HepG2 (cell line): Measurements from ENCODE around the gene PAIP1. TPM values are rescaled to one million over a fixed set of nuclear protein-coding genes. Genes with fewer than 3 reads are reported as not detected.

Source experiments
- ETV5 ChIP-seq: IDR thresholded peaks from 2 replicates; pipeline ENCODE4 v1.6.1; 2018; ENCODE audit warnings: missing biosample characterization, missing genetic modification reagents, inconsistent platforms, borderline replicate concordance
- GABPB1 ChIP-seq: IDR thresholded peaks from 2 replicates; pipeline ENCODE4 v1.6.1; 2016; ENCODE audit warnings: mild to moderate bottlenecking, missing genetic modification reagents, moderate library complexity, missing compliant biosample characterization
- NR2C2 ChIP-seq: sonication (generic); formaldehyde crosslinking; IDR thresholded peaks from 2 replicates; pipeline ENCODE4 v1.4.0; 2020; ENCODE audit warnings: missing genetic modification reagents, mild to moderate bottlenecking, moderate library complexity, borderline replicate concordance
- PITX1 ChIP-seq: sonication (generic); formaldehyde crosslinking; IDR thresholded peaks from 2 replicates; pipeline ENCODE4 v1.5.1; 2020; ENCODE audit warnings: mild to moderate bottlenecking, missing genetic modification reagents
- SIX1 ChIP-seq: sonication (generic); formaldehyde crosslinking; IDR thresholded peaks from 2 replicates; pipeline ENCODE4 v1.4.0; 2020; ENCODE audit warnings: missing genetic modification reagents, borderline replicate concordance
- ZNF263 ChIP-seq: sonication (generic); formaldehyde crosslinking; IDR thresholded peaks from 2 replicates; pipeline ENCODE4 v1.4.0; 2020; ENCODE audit warnings: missing genetic modification reagents
- ZNF567 ChIP-seq: sonication (generic); formaldehyde crosslinking; IDR thresholded peaks from 2 replicates; pipeline ENCODE4 v1.8.1; 2023; ENCODE audit warnings: mild to moderate bottlenecking, missing genetic modification reagents, borderline replicate concordance
- ZNF780A ChIP-seq: sonication (generic); formaldehyde crosslinking; IDR thresholded peaks from 2 replicates; pipeline ENCODE4 v1.8.0; 2022; ENCODE audit warnings: mild to moderate bottlenecking, missing genetic modification reagents, moderate library complexity
- ZSCAN21 ChIP-seq: sonication (generic); formaldehyde crosslinking; IDR thresholded peaks from 2 replicates; pipeline ENCODE4 v1.8.0; 2022; ENCODE audit warnings: mild to moderate bottlenecking, missing genetic modification reagents, moderate library complexity, borderline replicate concordance
- ZSCAN29 ChIP-seq: sonication (generic); formaldehyde crosslinking; conservative IDR thresholded peaks from 2 replicates; pipeline ENCODE4 v1.4.0; 2020; ENCODE audit warnings: mild to moderate bottlenecking, missing genetic modification reagents
- polyA plus RNA-seq, 8 experiments: library from polyadenylated mRNA; depleted of rRNA in 3 of 8; stranded (reverse) in 7 of 8; unstranded in 1 of 8; fragments of >200 nt; fragmentation: Illumina TruSeq in 4 of 8; extraction: Trizol in 4 of 8; gene quantifications; 2 replicates each; pipeline versions ENCODE4 v1.2.1 to v1.2.3, GENCODE V29; 2011 to 2016; ENCODE audit warnings: low read depth in 4 of 8, missing spikeins in 1 of 8, mixed read lengths in 1 of 8; ENCODE audit not compliant: insufficient read depth in 1 of 8
- total RNA-seq, 5 experiments: library from RNA; depleted of rRNA; stranded (reverse); fragments of >200 nt; fragmentation: Illumina TruSeq; extraction: Trizol; gene quantifications; 2 replicates each; pipeline ENCODE4 v1.2.3, GENCODE V29; 2016; ENCODE audit warnings: low read depth in 1 of 5
- TF ChIP-seq, protein P1 (sequence below): sonication (generic); formaldehyde crosslinking; IDR thresholded peaks from 2 replicates; pipeline ENCODE4 v1.5.0; 2020; ENCODE audit warnings: mild to moderate bottlenecking, missing genetic modification reagents, moderate library complexity
- TF ChIP-seq, protein P2 (sequence below): sonication (generic); formaldehyde crosslinking; IDR thresholded peaks from 2 replicates; pipeline ENCODE4 v1.5.0; 2020; ENCODE audit warnings: mild to moderate bottlenecking, missing genetic modification reagents, borderline replicate concordance
- TF ChIP-seq, protein P3 (sequence below): IDR thresholded peaks from 2 replicates; pipeline ENCODE4 v1.6.1; 2012; ENCODE audit warnings: low read length, improper control_type of control experiment
- TF ChIP-seq, protein P4 (sequence below): sonication (generic); formaldehyde crosslinking; IDR thresholded peaks from 2 replicates; pipeline ENCODE4 v1.4.0; 2020; ENCODE audit warnings: missing genetic modification reagents
- TF ChIP-seq, protein P5 (sequence below): IDR thresholded peaks from 2 replicates; pipeline ENCODE4 v1.6.1; 2012; ENCODE audit warnings: inconsistent platforms

Gene PAIP1
- total and polyA plus RNA-seq, 2 of the 13 experiments (the other 11 are each of a cell fraction or from before 2014, with no cell fraction given) = 96.6 to 116 TPM

DNA sequence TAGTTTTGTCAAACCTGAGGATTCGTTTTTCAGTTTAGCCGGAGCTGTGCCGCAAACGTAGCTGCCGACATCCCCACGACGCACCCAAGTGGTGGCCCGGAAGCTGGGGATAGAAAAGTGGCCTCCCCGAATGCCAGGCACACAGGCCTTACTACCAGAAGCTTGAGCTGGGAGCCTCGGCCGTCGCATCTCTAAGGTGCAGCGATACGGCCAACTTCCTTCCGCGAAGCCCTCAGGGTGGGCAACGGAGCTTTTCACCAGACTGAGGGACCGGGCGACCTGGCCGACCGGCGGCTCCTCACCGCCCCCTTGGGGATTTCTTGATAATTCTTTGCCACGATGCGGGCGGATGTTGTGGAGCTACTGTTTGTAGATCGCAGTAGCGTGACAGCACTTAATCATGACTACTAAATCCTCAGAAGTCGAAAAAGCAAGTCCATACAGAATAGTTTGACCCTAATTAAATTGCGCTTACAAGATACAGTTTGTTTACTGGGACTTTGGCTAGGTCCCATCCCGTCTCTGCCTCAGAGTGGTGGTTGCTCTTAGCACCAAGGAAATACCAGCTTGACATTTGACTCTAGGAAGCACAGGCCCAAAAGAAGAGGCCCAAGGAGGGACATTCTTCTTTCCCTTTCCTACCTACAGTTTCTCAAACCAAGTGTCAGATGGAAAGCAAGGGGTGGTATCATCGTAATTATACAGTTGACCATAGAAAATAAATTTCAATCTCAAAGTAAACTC lies 72.6 kb downstream of the PAIP1 start (continued):
- TF ChIP-seq, protein P1, sequence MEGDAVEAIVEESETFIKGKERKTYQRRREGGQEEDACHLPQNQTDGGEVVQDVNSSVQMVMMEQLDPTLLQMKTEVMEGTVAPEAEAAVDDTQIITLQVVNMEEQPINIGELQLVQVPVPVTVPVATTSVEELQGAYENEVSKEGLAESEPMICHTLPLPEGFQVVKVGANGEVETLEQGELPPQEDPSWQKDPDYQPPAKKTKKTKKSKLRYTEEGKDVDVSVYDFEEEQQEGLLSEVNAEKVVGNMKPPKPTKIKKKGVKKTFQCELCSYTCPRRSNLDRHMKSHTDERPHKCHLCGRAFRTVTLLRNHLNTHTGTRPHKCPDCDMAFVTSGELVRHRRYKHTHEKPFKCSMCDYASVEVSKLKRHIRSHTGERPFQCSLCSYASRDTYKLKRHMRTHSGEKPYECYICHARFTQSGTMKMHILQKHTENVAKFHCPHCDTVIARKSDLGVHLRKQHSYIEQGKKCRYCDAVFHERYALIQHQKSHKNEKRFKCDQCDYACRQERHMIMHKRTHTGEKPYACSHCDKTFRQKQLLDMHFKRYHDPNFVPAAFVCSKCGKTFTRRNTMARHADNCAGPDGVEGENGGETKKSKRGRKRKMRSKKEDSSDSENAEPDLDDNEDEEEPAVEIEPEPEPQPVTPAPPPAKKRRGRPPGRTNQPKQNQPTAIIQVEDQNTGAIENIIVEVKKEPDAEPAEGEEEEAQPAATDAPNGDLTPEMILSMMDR (CRISPR knock-in tag) = peak; percentile 83
- TF ChIP-seq ZSCAN21 (CRISPR knock-in tag) (0 out of 2 replicates have a peak, but pooled peaks have one; percentile 41), ZSCAN29 (no peak), GABPB1 (CRISPR knock-in tag) (peak; percentile 56), ZNF263 (CRISPR knock-in tag) (no peak), PITX1 (peak; percentile 48; the same call in 1 of the 2 replicates), NR2C2 (CRISPR knock-in tag) (no peak; the same call in 1 of the 2 replicates), SIX1 (CRISPR knock-in tag) (no peak), ZNF780A (CRISPR knock-in tag) (no peak; the same call in 1 of the 2 replicates), ETV5 (CRISPR knock-in tag) (0 out of 2 replicates have a peak, but pooled peaks have one; percentile 2), ZNF567 (CRISPR knock-in tag) (peak; percentile 6; the same call in 1 of the 2 replicates)
- TF ChIP-seq, protein P2, sequence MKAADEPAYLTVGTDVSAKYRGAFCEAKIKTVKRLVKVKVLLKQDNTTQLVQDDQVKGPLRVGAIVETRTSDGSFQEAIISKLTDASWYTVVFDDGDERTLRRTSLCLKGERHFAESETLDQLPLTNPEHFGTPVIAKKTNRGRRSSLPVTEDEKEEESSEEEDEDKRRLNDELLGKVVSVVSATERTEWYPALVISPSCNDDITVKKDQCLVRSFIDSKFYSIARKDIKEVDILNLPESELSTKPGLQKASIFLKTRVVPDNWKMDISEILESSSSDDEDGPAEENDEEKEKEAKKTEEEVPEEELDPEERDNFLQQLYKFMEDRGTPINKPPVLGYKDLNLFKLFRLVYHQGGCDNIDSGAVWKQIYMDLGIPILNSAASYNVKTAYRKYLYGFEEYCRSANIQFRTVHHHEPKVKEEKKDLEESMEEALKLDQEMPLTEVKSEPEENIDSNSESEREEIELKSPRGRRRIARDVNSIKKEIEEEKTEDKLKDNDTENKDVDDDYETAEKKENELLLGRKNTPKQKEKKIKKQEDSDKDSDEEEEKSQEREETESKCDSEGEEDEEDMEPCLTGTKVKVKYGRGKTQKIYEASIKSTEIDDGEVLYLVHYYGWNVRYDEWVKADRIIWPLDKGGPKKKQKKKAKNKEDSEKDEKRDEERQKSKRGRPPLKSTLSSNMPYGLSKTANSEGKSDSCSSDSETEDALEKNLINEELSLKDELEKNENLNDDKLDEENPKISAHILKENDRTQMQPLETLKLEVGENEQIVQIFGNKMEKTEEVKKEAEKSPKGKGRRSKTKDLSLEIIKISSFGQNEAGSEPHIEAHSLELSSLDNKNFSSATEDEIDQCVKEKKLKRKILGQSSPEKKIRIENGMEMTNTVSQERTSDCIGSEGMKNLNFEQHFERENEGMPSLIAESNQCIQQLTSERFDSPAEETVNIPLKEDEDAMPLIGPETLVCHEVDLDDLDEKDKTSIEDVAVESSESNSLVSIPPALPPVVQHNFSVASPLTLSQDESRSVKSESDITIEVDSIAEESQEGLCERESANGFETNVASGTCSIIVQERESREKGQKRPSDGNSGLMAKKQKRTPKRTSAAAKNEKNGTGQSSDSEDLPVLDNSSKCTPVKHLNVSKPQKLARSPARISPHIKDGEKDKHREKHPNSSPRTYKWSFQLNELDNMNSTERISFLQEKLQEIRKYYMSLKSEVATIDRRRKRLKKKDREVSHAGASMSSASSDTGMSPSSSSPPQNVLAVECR (CRISPR knock-in tag) = peak; percentile 67; the same call in 1 of the 2 replicates
- TF ChIP-seq, protein P3, sequence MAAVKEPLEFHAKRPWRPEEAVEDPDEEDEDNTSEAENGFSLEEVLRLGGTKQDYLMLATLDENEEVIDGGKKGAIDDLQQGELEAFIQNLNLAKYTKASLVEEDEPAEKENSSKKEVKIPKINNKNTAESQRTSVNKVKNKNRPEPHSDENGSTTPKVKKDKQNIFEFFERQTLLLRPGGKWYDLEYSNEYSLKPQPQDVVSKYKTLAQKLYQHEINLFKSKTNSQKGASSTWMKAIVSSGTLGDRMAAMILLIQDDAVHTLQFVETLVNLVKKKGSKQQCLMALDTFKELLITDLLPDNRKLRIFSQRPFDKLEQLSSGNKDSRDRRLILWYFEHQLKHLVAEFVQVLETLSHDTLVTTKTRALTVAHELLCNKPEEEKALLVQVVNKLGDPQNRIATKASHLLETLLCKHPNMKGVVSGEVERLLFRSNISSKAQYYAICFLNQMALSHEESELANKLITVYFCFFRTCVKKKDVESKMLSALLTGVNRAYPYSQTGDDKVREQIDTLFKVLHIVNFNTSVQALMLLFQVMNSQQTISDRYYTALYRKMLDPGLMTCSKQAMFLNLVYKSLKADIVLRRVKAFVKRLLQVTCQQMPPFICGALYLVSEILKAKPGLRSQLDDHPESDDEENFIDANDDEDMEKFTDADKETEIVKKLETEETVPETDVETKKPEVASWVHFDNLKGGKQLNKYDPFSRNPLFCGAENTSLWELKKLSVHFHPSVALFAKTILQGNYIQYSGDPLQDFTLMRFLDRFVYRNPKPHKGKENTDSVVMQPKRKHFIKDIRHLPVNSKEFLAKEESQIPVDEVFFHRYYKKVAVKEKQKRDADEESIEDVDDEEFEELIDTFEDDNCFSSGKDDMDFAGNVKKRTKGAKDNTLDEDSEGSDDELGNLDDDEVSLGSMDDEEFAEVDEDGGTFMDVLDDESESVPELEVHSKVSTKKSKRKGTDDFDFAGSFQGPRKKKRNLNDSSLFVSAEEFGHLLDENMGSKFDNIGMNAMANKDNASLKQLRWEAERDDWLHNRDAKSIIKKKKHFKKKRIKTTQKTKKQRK = no peak
- TF ChIP-seq, protein P4, sequence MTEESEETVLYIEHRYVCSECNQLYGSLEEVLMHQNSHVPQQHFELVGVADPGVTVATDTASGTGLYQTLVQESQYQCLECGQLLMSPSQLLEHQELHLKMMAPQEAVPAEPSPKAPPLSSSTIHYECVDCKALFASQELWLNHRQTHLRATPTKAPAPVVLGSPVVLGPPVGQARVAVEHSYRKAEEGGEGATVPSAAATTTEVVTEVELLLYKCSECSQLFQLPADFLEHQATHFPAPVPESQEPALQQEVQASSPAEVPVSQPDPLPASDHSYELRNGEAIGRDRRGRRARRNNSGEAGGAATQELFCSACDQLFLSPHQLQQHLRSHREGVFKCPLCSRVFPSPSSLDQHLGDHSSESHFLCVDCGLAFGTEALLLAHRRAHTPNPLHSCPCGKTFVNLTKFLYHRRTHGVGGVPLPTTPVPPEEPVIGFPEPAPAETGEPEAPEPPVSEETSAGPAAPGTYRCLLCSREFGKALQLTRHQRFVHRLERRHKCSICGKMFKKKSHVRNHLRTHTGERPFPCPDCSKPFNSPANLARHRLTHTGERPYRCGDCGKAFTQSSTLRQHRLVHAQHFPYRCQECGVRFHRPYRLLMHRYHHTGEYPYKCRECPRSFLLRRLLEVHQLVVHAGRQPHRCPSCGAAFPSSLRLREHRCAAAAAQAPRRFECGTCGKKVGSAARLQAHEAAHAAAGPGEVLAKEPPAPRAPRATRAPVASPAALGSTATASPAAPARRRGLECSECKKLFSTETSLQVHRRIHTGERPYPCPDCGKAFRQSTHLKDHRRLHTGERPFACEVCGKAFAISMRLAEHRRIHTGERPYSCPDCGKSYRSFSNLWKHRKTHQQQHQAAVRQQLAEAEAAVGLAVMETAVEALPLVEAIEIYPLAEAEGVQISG = peak; percentile 96
- TF ChIP-seq, protein P5, sequence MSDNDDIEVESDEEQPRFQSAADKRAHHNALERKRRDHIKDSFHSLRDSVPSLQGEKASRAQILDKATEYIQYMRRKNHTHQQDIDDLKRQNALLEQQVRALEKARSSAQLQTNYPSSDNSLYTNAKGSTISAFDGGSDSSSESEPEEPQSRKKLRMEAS = peak; percentile 29; the same call in 1 of the 2 replicates
